SK-N-SH treated with all-trans-retinoic acid at 6 μM for 48 hours (cell line): ENCODE measurements around the gene KCNG2.

Experiments
- ATAC-seq: fragments of 200-7000 bp; cut with Tn5 transposase; 3 replicates; pipeline ENCODE4 v1.9.1; 2020; ENCODE audit warnings: mild to moderate bottlenecking, moderate library complexity
- ARNTL ChIP-seq: fragments of 450-650 bp; formaldehyde crosslinking; IDR thresholded peaks from 2 replicates; pipeline ENCODE4 v1.5.0; 2020; ENCODE audit warnings: low read depth, mild to moderate bottlenecking, moderate library complexity, borderline replicate concordance
- BACH2 ChIP-seq: fragments of 250-450 bp; sonication (Bioruptor Pico); IDR thresholded peaks from 2 replicates; pipeline ENCODE4 v1.9.0; 2021; ENCODE audit warnings: mild to moderate bottlenecking, borderline replicate concordance
- CSDC2 ChIP-seq: fragments of 250-450 bp; sonication (Bioruptor Pico); IDR thresholded peaks from 2 replicates; pipeline ENCODE4 v1.5.0; 2020; ENCODE audit warnings: mild to moderate bottlenecking, moderate library complexity
- ESRRG ChIP-seq: fragments of 250-450 bp; sonication (Bioruptor Pico); IDR thresholded peaks from 2 replicates; pipeline ENCODE4 v1.6.1; 2021; ENCODE audit warnings: mild to moderate bottlenecking
- GLIS3 ChIP-seq: fragments of 250-450 bp; sonication (Bioruptor Pico); IDR thresholded peaks from 2 replicates; pipeline ENCODE4 v1.5.0; 2020; ENCODE audit warnings: mild to moderate bottlenecking, moderate library complexity
- ISL1 ChIP-seq: fragments of 250-450 bp; sonication (Bioruptor Pico); IDR thresholded peaks from 2 replicates; pipeline ENCODE4 v2.1.2; 2022; ENCODE audit warnings: mild to moderate bottlenecking, moderate library complexity
- OSR1 ChIP-seq: fragments of 250-450 bp; sonication (Bioruptor Pico); IDR thresholded peaks from 2 replicates; pipeline ENCODE4 v1.8.0; 2022; ENCODE audit warnings: moderate library complexity, mild to moderate bottlenecking, inconsistent platforms
- PATZ1 ChIP-seq: fragments of 250-450 bp; sonication (Bioruptor Pico); IDR thresholded peaks from 2 replicates; pipeline ENCODE4 v1.8.0; 2020; ENCODE audit warnings: mild to moderate bottlenecking, moderate library complexity, borderline replicate concordance
- PPARA ChIP-seq: fragments of 250-450 bp; sonication (Bioruptor Pico); IDR thresholded peaks from 2 replicates; pipeline ENCODE4 v1.5.0; 2020; ENCODE audit warnings: mild to moderate bottlenecking, borderline replicate concordance
- RARB ChIP-seq: fragments of 250-450 bp; sonication (Bioruptor Pico); IDR thresholded peaks from 2 replicates; pipeline ENCODE4 v1.8.0; 2021; ENCODE audit warnings: mild to moderate bottlenecking, moderate library complexity
- SNAI2 ChIP-seq: fragments of 250-450 bp; sonication (Bioruptor Pico); IDR thresholded peaks from 2 replicates; pipeline ENCODE4 v1.5.0; 2020; ENCODE audit warnings: mild to moderate bottlenecking, moderate library complexity
- TCF4 ChIP-seq: fragments of 250-450 bp; sonication (Bioruptor Pico); IDR thresholded peaks from 2 replicates; pipeline ENCODE4 v1.8.0; 2021; ENCODE audit warnings: mild to moderate bottlenecking, moderate library complexity, borderline replicate concordance
- TOX ChIP-seq: fragments of 250-450 bp; sonication (Bioruptor Pico); IDR thresholded peaks from 2 replicates; pipeline ENCODE4 v1.8.0; 2021; ENCODE audit warnings: mild to moderate bottlenecking, moderate library complexity, borderline replicate concordance
- ZC3H10 ChIP-seq: fragments of 250-450 bp; sonication (Bioruptor Pico); IDR thresholded peaks from 2 replicates; pipeline ENCODE4 v1.5.1; 2021; ENCODE audit warnings: mild to moderate bottlenecking, moderate library complexity
- ZFP3 ChIP-seq: fragments of 250-450 bp; sonication (Bioruptor Pico); IDR thresholded peaks from 2 replicates; pipeline ENCODE4 v1.5.0; 2020; ENCODE audit warnings: mild to moderate bottlenecking, moderate library complexity
- ZFP30 ChIP-seq: fragments of 450-650 bp; formaldehyde crosslinking; IDR thresholded peaks from 2 replicates; pipeline ENCODE4 v1.5.0; 2022; ENCODE audit warnings: mild to moderate bottlenecking, moderate library complexity
- ZNF565 ChIP-seq: fragments of 450-650 bp; formaldehyde crosslinking; conservative IDR thresholded peaks from 2 replicates; pipeline ENCODE4 v1.5.0; 2020; ENCODE audit warnings: low read depth, mild to moderate bottlenecking, moderate library complexity
- ZNF70 ChIP-seq: fragments of 450-650 bp; formaldehyde crosslinking; IDR thresholded peaks from 2 replicates; pipeline ENCODE4 v1.5.0; 2020; ENCODE audit warnings: mild to moderate bottlenecking, moderate library complexity
- ZNF8 ChIP-seq: fragments of 450-650 bp; formaldehyde crosslinking; IDR thresholded peaks from 2 replicates; pipeline ENCODE4 v1.5.0; 2020; ENCODE audit warnings: mild to moderate bottlenecking, moderate library complexity
- TF ChIP-seq, protein P1 (sequence below): fragments of 250-450 bp; sonication (Bioruptor Pico); IDR thresholded peaks from 2 replicates; pipeline ENCODE4 v1.8.0; 2021; ENCODE audit warnings: low read depth, mild to moderate bottlenecking, moderate library complexity, borderline replicate concordance
- TF ChIP-seq, protein P2 (sequence below): fragments of 250-450 bp; sonication (Bioruptor Pico); IDR thresholded peaks from 2 replicates; pipeline ENCODE4 v1.5.1; 2020; ENCODE audit warnings: low read depth, mild to moderate bottlenecking, moderate library complexity
- TF ChIP-seq, protein P3 (sequence below): fragments of 250-450 bp; sonication (Bioruptor Pico); IDR thresholded peaks from 2 replicates; pipeline ENCODE4 v1.5.1; 2021; ENCODE audit warnings: mild to moderate bottlenecking, moderate library complexity

Gene KCNG2

DNA sequence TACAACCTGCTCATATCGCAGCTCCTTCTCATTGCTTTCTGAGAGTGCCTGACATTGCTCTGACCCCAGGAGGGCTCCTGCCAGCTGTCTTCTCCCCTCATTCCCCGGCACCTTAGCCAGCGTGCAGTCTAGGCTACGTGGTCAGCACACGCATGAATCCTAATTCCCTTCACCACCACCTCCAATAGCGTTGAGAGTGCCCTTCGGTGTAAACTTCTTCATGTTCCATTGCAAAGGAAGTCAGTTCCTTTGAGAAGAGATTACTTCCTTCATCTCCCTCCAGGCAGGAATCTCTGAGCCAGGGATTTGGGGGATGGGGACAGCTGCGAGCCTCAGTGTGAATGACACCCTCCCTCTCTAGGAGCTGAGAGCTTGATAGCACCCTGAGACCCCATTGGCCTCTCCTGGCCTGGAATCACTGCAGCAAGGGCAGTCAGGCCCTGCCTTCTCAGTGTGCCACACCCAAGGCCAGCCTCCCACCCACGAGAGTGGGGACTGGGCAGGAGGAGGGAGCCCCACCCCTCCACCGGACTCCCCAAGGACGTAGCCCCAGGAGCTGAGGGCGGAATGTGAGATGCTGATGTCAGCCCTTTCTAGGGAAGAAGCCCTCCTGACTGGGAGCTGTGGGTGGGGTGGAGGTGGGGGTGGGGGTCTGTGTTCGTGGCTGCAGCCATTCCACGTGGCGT is 100.3 kb downstream of the KCNG2 start:
- TF ChIP-seq ZNF8 (CRISPR knock-in tag) (no peak), ARNTL (CRISPR knock-in tag) (no peak), BACH2 (CRISPR knock-in tag) (no peak), TOX (CRISPR knock-in tag) (no peak), ISL1 (CRISPR knock-in tag) (no peak), CSDC2 (CRISPR knock-in tag) (no peak), ZC3H10 (CRISPR knock-in tag) (no peak), ZFP30 (CRISPR knock-in tag) (no peak), RARB (CRISPR knock-in tag) (no peak), ZNF565 (no peak), ZFP3 (CRISPR knock-in tag) (no peak), OSR1 (CRISPR knock-in tag) (no peak), ESRRG (no peak), ZNF70 (CRISPR knock-in tag) (no peak), TCF4 (CRISPR knock-in tag) (no peak), SNAI2 (CRISPR knock-in tag) (no peak), PATZ1 (CRISPR knock-in tag) (no peak), GLIS3 (CRISPR knock-in tag) (no peak)
- TF ChIP-seq, protein P1, sequence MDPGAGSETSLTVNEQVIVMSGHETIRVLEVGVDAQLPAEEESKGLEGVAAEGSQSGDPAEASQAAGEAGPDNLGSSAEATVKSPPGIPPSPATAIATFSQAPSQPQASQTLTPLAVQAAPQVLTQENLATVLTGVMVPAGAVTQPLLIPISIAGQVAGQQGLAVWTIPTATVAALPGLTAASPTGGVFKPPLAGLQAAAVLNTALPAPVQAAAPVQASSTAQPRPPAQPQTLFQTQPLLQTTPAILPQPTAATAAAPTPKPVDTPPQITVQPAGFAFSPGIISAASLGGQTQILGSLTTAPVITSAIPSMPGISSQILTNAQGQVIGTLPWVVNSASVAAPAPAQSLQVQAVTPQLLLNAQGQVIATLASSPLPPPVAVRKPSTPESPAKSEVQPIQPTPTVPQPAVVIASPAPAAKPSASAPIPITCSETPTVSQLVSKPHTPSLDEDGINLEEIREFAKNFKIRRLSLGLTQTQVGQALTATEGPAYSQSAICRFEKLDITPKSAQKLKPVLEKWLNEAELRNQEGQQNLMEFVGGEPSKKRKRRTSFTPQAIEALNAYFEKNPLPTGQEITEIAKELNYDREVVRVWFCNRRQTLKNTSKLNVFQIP (CRISPR knock-in tag) = no peak
- TF ChIP-seq, protein P2, sequence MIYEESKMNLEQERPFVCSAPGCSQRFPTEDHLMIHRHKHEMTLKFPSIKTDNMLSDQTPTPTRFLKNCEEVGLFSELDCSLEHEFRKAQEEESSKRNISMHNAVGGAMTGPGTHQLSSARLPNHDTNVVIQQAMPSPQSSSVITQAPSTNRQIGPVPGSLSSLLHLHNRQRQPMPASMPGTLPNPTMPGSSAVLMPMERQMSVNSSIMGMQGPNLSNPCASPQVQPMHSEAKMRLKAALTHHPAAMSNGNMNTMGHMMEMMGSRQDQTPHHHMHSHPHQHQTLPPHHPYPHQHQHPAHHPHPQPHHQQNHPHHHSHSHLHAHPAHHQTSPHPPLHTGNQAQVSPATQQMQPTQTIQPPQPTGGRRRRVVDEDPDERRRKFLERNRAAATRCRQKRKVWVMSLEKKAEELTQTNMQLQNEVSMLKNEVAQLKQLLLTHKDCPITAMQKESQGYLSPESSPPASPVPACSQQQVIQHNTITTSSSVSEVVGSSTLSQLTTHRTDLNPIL (CRISPR knock-in tag) = no peak
- ATAC-seq = no peak

DNA sequence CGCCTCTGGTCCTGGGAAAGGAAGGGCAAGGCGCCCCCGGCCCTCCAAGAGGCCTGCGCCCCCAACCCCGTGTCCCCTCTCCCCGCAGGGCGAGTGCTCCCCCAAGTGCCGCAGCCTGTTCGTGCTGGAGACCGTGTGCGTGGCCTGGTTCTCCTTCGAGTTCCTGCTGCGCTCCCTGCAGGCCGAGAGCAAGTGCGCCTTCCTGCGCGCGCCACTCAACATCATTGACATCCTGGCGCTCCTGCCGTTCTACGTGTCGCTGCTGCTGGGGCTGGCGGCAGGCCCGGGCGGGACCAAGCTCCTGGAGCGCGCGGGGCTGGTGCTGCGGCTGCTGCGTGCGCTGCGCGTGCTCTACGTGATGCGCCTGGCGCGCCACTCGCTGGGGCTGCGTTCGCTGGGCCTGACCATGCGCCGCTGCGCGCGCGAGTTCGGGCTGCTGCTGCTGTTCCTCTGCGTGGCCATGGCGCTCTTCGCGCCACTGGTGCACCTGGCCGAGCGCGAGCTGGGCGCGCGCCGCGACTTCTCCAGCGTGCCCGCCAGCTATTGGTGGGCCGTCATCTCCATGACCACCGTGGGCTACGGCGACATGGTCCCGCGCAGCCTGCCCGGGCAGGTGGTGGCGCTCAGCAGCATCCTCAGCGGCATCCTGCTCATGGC is 101.3 kb downstream of the KCNG2 start:
- ATAC-seq = no peak
- TF ChIP-seq TCF4 (CRISPR knock-in tag) (no peak), PATZ1 (CRISPR knock-in tag) (no peak), ZC3H10 (CRISPR knock-in tag) (no peak), ZFP30 (CRISPR knock-in tag) (no peak)

DNA sequence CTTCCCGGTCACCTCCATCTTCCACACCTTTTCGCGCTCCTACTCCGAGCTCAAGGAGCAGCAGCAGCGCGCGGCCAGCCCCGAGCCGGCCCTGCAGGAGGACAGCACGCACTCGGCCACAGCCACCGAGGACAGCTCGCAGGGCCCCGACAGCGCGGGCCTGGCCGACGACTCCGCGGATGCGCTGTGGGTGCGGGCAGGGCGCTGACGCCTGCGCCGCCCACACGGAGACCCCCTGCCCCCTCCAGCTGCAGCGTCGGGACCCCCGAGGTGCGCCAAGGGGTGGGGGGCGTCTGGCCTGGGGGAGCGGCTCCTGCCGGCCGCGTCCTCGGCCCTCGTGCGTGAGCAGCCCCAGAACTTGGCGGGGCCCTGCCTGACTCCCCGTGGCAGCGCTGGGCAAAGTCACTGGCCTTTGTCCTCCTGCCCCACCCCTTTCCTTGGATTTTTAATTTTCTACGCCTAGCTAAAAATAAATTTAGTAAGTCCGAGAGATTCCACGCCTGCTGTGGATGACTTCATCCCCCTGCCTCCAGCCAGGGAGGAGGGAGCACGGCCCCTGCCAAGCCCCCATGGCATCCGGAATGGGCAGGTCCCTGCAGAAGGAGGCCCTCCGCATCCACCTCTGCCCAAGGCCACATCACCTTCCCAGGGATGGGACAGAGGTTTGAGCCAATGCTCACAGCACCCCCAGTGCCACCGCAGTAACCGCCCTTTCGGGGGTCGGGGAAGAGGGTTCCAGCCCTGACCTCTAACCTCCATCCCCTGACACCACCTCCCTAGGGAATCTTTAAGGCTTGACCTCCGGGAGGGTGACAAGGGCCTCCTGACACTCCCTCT is 102.1 kb downstream of the KCNG2 start:
- ATAC-seq = no peak

More for the DNA sequence above, 102.1 kb downstream of the KCNG2 start:
- TF ChIP-seq OSR1 (CRISPR knock-in tag) = no peak
- no peak for TF ChIP-seq ARNTL (CRISPR knock-in tag)
- no peak for TF ChIP-seq ZFP30 (CRISPR knock-in tag)
- TF ChIP-seq ZNF8 (CRISPR knock-in tag) = no peak
- TF ChIP-seq ZNF70 (CRISPR knock-in tag) = no peak
- no peak for TF ChIP-seq SNAI2 (CRISPR knock-in tag)
- no peak for TF ChIP-seq CSDC2 (CRISPR knock-in tag)
- TF ChIP-seq ZNF565 = no peak
- TF ChIP-seq, protein P2 (CRISPR knock-in tag) = no peak
- no peak for TF ChIP-seq BACH2 (CRISPR knock-in tag)
- TF ChIP-seq, protein P3, sequence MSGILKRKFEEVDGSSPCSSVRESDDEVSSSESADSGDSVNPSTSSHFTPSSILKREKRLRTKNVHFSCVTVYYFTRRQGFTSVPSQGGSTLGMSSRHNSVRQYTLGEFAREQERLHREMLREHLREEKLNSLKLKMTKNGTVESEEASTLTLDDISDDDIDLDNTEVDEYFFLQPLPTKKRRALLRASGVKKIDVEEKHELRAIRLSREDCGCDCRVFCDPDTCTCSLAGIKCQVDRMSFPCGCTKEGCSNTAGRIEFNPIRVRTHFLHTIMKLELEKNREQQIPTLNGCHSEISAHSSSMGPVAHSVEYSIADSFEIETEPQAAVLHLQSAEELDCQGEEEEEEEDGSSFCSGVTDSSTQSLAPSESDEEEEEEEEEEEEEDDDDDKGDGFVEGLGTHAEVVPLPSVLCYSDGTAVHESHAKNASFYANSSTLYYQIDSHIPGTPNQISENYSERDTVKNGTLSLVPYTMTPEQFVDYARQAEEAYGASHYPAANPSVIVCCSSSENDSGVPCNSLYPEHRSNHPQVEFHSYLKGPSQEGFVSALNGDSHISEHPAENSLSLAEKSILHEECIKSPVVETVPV (CRISPR knock-in tag) = no peak
- TF ChIP-seq ZFP3 (CRISPR knock-in tag) = no peak
- TF ChIP-seq PATZ1 (CRISPR knock-in tag) = no peak
- no peak for TF ChIP-seq ESRRG
- TF ChIP-seq TCF4 (CRISPR knock-in tag) = no peak
- TF ChIP-seq RARB (CRISPR knock-in tag) = no peak
- TF ChIP-seq TOX (CRISPR knock-in tag) = no peak
- TF ChIP-seq ZC3H10 (CRISPR knock-in tag) = no peak
- no peak for TF ChIP-seq PPARA (CRISPR knock-in tag)
